HG03045 (cell line): Measurements from ENCODE around the gene ZBTB44.

ENCODE experiments used
- ATAC-seq: cut with Tn5 transposase; IDR thresholded peaks from one replicate; pipeline ENCODE4 v1.9.1; 2021; ENCODE audit warnings: mild to moderate bottlenecking, moderate library complexity; ENCODE audit not compliant: unreplicated experiment

ZBTB44 gene

DNA sequence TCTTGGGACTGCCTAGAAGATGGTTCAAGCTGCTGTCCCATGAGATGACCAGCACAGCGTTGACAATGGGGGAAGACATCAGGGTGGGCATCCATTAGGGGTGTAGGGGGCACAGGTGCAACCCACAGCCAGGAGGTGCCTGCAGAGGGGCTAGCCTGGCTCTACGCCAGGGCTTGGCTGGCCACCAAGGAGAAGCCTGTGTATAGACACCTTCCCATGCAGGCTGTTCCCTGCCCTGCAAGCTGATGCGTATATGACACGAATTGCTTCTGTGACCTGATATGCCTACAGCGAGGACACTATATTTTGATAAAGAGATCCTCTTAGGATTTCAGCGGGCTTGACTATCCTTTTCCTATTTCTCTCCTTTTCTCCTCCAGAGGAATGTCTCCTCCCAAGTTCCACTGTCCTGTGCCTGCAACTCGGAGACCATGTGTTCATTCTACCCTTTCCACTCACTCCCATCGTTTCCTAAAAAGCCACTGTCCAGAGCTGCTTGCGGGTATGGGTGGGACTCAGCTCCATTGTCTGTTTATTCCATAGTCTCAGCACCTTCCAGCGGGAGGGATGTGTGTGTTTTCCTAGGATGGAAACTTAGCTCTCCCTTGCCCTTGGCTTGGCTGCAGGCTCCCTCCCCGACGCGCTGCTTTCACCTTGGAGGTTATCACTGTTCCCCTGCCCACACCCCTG is 99.0 kb downstream of the ZBTB44 start:
- ATAC-seq = no peak

DNA sequence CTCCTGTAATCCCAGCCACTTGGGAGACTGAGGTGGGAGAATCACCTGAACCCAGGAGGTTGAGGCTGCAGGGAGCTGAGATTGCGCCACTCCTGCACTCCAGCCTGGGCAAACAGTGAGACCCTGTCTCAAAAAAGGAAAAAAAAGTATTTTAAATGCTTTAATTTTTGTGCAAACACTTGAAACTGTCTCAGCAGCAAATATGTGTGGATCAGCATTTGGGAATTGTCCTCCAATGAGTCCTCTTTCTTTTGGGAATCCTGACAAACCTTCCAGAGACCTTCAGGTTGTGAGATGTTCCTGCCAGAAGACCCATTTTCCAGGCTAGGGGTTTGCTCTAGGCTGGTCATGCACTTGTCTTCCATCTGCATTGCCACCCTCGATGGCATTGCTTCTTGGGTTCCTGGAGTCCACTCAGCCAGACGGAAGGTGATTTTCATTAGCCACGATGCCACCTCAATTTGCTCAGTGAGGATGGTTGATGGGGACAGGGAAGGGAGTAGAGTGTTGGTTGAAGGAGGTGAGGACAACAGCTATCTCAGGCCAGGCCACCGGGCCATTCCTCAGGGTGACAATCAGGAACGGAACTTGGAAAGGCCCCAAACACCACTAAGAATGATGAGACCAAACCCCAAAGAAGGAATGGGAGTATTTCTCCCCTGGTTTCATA is 99.7 kb downstream of the ZBTB44 start:
- no peak for ATAC-seq

DNA sequence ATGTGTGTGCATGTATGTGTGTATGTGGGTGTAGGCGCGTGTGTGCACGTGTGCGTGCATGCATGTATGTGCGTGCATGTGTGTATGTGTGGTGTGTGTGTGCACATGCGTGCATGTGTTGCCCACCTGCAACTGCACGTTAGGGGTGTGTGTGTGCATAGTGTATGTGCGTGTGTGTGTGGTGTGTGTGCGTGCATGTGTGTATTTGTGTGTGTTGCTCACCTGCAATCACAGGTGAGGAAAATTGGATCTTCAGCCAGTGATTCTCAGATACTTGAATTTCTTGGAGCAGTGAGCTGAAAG is 100.8 kb downstream of the ZBTB44 start:
- ATAC-seq = no peak

DNA sequence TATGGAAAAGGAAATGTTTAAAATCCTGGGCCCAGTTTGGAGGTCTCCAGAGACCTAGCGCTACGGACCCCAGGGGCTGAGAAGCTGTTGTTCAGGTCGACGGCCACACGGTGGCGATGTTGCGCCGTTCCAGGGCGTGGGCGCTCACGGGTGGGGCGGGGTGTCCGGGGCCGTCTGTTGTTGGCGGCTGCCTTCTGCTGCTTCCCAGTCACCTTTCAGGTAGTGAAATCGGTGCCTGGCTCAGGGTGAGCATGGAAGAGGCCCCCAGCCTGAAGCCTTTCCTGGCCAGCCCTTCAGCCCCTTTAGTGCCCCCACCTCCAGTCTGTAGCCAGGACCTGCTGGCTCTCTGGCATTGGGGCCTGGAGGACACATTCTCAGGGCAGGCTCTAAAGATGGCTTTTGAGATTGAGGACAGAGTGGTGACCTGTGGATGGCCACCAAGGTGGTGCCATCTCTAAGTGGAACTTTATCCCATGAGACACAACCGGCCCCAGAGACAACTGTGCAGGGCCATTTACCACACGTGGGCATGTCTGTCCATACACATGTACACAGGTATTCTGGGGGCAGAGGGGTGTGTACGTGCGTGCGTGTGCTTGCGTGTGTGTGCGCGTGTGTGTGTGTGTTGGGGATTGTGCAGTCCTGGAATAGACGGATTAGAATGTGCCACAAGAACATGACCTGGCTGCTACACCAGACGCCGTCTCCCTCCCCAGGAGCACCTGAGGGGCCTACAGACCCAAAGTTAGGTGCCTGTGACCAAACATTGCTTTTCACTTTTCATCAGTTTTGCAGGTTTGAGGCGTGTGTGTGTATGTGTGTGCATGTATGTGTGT is 101.4 kb downstream of the ZBTB44 start:
- peak; percentile 84 for ATAC-seq

- no peak for ATAC-seq
These were observed 102.2 kb downstream of the ZBTB44 start for GRCh38 chr11:130212431-130212961.

GRCh38 chr11:130211781-130212401 is 102.8 kb downstream of the ZBTB44 start:
- no peak for ATAC-seq

DNA sequence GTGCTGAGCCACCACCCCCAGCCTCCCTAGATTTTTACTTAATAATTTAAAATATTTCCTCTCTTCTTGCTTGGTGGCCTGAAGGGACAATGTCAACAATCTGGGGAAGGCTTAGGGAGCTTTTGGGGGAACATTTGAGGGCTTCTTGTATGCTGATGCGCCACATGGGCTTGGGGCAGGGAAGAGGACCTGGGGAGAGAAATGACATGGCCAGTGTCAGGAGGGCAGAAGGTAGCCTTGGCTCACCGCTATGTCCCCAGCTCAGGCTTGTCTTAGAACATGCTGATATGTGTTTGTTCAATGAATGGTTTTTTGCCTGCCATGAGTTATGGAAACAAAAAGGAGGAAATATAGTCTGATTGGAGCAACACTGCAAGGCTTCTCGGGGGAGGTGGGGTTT is 103.6 kb downstream of the ZBTB44 start:
- ATAC-seq = no peak

DNA sequence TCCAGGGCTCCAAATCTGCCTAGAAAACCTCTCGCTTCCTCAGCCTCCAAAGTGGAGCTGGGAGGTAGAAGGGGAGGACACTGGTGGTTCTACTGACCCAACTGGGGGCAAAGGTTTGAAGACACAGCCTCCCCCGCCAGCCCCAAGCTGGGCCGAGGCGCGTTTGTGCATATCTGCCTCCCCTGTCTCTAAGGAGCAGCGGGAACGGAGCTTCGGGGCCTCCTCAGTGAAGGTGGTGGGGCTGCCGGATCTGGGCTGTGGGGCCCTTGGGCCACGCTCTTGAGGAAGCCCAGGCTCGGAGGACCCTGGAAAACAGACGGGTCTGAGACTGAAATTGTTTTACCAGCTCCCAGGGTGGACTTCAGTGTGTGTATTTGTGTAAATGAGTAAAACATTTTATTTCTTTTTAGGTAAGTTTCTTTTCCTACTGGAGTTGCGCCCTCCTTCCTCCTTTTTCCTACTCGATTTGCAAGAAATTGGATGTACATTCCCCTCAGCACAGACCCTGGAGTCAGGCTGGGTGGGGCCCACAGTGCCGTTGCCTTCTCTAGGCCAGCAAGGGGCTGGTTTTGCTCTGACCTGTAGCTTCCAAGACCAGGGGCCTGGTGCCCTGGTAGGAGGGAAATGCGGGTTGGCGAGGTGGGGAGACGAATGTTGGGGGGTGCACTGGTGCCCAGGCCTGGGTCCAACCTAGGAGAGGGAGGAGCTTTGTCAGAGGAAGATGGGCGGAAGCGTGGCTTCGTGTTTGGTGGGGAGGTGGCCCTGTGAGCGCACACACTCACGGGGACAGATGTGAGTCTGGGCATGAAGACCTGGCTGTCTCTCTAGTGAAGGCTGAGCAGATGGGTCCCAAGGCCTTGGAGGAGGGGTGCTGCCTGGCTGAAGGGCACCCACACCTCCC is 104.5 kb downstream of the ZBTB44 start:
- no peak for ATAC-seq

DNA sequence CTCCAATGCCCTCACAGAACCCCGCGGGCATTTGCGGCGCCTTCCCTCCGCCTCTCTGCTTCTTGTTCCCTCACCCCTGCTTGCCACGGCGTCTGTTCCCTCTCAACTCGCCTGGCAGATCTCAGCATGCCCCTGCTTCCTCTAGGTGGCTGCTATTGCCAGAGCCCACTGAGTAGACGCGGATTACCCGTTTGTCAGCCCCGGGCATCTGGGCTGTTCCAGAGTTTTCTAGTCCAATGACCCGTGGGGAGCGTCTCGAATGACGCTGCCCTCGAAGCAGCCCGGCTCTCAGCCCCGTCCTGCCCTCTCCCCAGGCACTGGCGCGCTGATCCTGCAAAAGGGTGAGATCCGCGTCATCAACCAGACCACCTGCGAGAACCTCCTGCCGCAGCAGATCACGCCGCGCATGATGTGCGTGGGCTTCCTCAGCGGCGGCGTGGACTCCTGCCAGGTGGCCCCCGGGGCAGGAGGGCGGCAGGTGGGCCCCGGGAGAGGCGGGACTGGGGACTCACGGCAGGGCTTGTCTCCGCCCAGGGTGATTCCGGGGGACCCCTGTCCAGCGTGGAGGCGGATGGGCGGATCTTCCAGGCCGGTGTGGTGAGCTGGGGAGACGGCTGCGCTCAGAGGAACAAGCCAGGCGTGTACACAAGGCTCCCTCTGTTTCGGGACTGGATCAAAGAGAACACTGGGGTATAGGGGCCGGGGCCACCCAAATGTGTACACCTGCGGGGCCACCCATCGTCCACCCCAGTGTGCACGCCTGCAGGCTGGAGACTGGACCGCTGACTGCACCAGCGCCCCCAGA is 105.4 kb downstream of the ZBTB44 start:
- no peak for ATAC-seq

DNA sequence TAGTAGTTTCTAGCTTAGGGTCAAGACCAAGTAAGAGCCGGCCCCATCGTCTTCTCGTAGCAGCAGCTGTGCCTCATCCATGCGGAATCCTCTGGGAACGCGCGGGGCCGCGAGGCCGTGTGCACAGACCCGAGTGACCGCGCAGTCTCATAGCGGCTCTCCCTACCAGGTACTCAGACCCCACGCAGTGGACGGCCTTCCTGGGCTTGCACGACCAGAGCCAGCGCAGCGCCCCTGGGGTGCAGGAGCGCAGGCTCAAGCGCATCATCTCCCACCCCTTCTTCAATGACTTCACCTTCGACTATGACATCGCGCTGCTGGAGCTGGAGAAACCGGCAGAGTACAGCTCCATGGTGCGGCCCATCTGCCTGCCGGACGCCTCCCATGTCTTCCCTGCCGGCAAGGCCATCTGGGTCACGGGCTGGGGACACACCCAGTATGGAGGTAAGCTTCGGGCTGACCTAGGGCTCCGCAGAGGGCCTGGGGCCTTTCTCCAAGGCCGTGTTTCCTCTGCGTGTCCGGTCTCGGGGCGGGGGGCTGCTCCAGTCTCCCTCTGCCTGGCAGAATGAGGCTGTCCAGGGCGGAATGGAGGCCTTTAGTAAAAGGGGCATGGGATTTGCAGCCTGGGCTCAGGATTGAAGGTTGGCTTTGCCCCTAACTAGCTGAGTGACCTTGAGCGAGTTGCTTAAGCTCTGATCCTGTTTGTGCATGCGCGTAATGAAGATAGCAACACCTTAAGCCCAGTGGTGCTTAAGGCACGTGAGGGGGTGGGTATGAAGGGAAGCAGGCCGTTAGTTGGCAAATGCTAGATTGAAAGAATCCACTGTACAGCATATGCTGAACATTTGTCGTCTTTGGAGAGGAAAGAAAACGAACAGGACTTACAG is 106.2 kb downstream of the ZBTB44 start:
- ATAC-seq = no peak

- ATAC-seq = no peak
These were observed 108.6 kb downstream of the ZBTB44 start for GRCh38 chr11:130206141-130206540.

GRCh38 chr11:130204703-130205095 is 110.0 kb downstream of the ZBTB44 start:
- no peak for ATAC-seq

GRCh38 chr11:130203766-130204702 is 110.7 kb downstream of the ZBTB44 start:
- no peak for ATAC-seq

DNA sequence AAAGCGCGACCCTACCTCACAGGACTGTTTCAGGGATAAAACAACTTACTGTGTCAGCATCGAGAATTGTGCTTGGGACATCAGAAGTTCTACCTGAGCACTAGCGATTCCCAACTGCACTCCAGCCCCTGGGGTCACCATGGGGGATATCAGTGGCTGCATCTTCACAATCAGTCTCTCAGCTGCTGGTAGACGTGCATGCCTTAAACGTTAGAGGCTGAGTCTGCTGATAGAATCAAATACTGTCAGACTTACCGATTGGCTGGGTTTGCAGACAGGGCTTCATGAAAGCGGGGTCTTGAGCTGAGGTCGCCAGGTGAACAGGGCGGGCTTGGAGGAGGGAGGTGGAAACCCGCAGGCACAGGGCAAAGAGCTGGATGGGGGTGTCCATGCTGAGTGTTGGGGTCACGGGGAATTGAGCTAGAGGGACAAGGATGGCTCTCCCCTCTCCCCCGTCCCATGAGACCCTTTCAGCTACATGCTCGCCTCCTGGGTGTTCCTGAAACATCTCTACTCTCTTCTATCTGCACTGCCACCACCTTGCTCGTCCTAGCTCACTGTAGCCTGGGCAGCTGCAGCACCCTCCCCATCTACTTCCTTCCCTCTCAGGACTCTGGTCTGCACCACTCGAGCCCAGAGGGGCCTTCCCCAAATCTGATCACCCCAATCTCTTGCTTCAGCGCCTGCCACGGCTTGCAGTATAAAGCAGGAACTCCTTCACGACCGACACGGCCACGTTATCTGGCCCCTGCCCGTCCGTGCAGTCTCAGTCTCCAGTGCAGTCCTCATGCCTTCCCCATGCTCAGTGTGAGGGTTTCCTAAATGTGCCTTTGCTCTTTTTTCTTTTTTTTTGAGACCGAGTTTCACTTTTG is 111.7 kb downstream of the ZBTB44 start:
- ATAC-seq = no peak

DNA sequence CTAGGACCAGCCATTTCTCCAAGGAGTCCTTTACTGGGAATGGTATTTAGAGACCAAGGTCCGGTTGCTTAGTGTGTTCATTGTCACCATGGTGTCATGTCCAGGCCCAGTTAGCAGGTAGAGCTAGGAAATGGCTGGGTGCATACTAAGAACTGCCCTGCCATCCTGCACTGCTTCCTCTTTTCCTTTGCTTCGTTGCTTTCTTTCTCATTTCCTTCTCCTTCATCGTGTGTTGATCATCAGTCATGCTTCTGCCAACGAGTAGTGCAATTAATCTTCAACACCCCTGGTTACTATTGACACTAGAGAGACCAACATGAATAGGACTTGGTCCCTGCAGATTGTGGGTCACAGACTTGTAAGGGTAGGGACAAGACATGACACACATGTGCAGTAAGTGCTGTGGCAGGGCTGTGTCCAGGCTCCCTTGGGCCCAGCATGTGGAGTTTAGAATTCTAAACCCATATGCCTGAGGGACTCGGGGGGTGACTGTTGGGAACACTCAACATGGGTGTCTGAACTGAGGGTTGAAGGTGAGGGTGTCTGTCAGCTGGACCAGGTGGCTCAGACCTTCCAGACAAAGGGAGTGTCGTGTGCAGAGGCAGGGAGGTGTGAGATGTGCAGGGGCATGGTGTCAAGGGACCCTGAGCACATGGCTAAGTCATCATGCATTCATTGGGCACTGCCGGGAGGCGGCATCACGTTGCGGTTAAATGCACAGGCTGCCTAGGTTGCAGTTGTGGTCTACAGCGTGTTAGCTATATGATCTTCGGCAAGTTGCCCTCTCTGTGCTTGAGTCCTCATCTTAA is 112.5 kb downstream of the ZBTB44 start:
- ATAC-seq = no peak

DNA sequence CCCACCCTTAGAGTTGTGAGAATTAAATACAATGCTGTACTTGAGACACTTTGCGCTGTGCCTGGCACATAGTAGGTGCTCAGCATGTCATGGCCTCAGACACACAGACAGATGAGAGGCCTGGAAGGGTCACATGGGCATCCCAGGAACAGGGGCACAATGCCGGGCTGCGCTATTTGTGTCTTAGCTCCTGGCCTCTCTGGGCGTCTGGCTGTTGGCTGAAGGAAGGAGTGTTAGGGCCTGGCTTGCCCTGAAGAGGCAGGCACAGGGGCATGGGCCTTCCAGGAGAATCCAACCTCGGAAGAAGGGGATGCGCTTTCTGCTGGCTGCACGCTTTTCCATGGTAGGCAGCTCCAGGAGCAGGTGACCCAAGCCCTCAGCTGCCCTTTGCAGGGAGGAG is 113.7 kb downstream of the ZBTB44 start:
- no peak for ATAC-seq
